Psoas muscle (tissue), 8 donors: Measurements from ENCODE around the gene PAF1. TPM values are rescaled to one million over a fixed set of nuclear protein-coding genes. Genes with fewer than 3 reads are reported as not detected.
A peak's percentile ranks its signal among the peaks of the same experiment; 100 is the strongest.

ENCODE experiments used
- ATAC-seq, 4 donors: fragments of 200-7000 bp; cut with Tn5 transposase; one replicate each; pipeline ENCODE4 v1.9.1; 2020; ENCODE audit warnings: moderate library complexity in 3 of 4, mild to moderate bottlenecking in 2 of 4
- DNase-seq, 2 donors: peaks; one replicate each; pipeline ENCODE4 v3.0.0-alpha.2; 2020
- H3K27ac ChIP-seq: fragments of 200-600 bp; one replicate; pipeline ENCODE4 v1.8.0; 2022
- H3K27me3 ChIP-seq, 3 donors: fragments of 200-600 bp in 1 of 3; one replicate each; pipeline versions ENCODE4 v1.6.1 to v1.8.0; 2013 to 2022; ENCODE audit warnings: low read length in 2 of 3, mild to moderate bottlenecking in 2 of 3, moderate library complexity in 1 of 3; ENCODE audit not compliant: insufficient read depth in 3 of 3
- H3K36me3 ChIP-seq, 2 donors: fragments of 200-600 bp in 1 of 2; one replicate each; pipeline versions ENCODE4 v1.6.1 to v1.8.0; 2013 to 2022; ENCODE audit warnings: low read depth in 1 of 2, mild to moderate bottlenecking in 1 of 2, moderate library complexity in 1 of 2; ENCODE audit not compliant: insufficient read depth in 1 of 2
- H3K4me1 ChIP-seq: fragments of 200-600 bp; one replicate; pipeline ENCODE4 v1.8.0; 2022
- H3K4me3 ChIP-seq: fragments of 200-600 bp; one replicate; pipeline ENCODE4 v1.8.0; 2022; ENCODE audit warnings: mild to moderate bottlenecking
- H3K9me3 ChIP-seq: fragments of 200-600 bp; one replicate; pipeline ENCODE4 v1.8.0; 2022
- CTCF ChIP-seq: fragments of 200-600 bp; IDR thresholded peaks from one replicate; pipeline ENCODE4 v1.8.0; 2022; ENCODE audit warnings: antibody characterized with exemption
- WGBS, 3 donors: extraction: QIAGEN DNeasy Blood & Tissue Kit; methylation state at CpG; one replicate each; pipeline versions ENCODE4 v1.1.6 to v1.1.7; 2013; 5-methylcytosine and 5-hydroxymethylcytosine counted together
- intact Hi-C, 2 donors: fragments of 100-400 bp; cut with DNase I; formaldehyde crosslinking; loops; one replicate each; pipeline versions ENCODE4 v1.11.0 to v1.14.2; 2022
- polyA plus RNA-seq, 3 donors: library from polyadenylated mRNA; stranded (reverse); fragments of 200-250 nt; gene quantifications; one replicate each; pipeline ENCODE4 v1.2.3, GENCODE V29; 2013
- total RNA-seq, 4 donors: library from RNA; stranded (reverse); fragmentation: NEBNext Ultra II Directional in 2 of 4; extraction: Animal tissue kit (Norgen Biotek cat#: 25700) in 2 of 4; gene quantifications; one replicate each; pipeline versions ENCODE4 v1.2.1 to v1.2.4, GENCODE V29; 2021 to 2023
- donor health status: healthy with polysubstance abuse.
- donor health status: DM: no; HTN: no; CAD: no; lungs with moderate emphysema.
- donor health status: Bipolar disorder and iron deficiency.
- donor health status: healthy.
- donor health status: DM: yes; HTN: yes; CAD: no.
- donor health status: DM: no; HTN: no; CAD: no.
- donor health status: DM: no; HTN: no; CAD: no.
- donor health status: DM: yes; HTN: yes; CAD: no.

PAF1 gene
- total and polyA plus RNA-seq, 7 donors: 33.7 to 58.0 (median 35.1) TPM

DNA sequence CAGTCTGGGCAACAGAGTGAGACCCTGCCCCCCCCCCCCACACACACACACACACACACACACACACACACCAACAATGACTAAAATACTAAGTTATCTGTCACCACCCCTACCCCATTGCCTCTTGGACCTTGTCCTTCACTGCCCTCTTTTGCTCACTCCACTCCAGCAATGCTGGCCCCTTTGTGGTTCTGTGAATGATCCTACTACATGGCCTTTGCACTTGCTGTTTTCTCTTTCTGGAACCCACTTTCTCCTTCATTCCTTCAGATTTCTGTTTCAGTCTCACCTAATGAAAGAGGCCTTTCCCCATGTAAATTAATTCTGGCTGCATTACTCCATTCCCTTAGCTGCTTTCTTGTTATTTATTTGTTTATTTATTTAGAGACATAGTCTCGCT lies 51.2 kb downstream of the PAF1 start:
- peaks cover 11% of the 10 kb centered on the region for H3K4me1 ChIP-seq
- no peak overlapping the region for H3K4me3 ChIP-seq
- H3K27ac ChIP-seq: no peak overlapping the region
- intact Hi-C loops: loop anchor here (5.0 to 10.0 kb wide), 6 partner anchors 53 to 195 kb away; partner anchors contain the start of genes EID2B (in 2 of the 2), MED29 (in 1 of the 2), PAF1 (in 1 of the 2) and PLEKHG2 (in 1 of the 2)
- TF ChIP-seq CTCF: no peak
- H3K36me3 ChIP-seq: no peaks in the 10 kb centered on the region
- ATAC-seq (no peak), DNase-seq (no peak)
- 96 to 100% (median 99%) methylated on average over 1 of the region's 1 CpG for WGBS, 3 donors
- no peaks in the 10 kb centered on the region for H3K9me3 ChIP-seq
- no peaks in the 10 kb centered on the region for H3K27me3 ChIP-seq

DNA sequence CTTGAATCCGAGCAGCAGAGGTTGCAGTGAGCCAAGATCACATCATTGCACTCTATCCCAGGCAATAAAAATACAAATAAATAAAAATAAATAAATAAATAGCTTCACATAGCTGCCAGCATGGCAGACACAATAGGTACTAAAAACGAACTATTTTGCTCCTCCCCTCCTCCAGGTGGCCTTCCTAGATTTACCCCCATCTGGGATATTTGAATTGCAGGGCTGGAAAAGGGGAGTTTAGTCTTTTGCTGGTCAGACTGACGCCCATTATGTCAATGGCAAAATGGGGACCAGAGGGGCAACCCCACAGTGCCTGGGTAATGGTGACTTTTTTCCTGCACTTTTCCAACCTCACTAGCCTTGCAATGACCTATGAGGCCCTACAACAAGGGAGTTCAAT lies 54.4 kb downstream of the PAF1 start:
- TF ChIP-seq CTCF: no peak
- H3K27me3 ChIP-seq: no peaks in the 10 kb centered on the region
- DNase-seq (no peak), ATAC-seq (no peak)
- H3K9me3 ChIP-seq: no peaks in the 10 kb centered on the region
- H3K27ac ChIP-seq: no peak overlapping the region
- WGBS, 3 donors: 63 to 66% (median 64%) methylated on average over 3 of the region's 3 CpGs
- peaks cover 4% of the 10 kb centered on the region for H3K4me1 ChIP-seq
- intact Hi-C loops: no loop called here
- peak overlapping the region; percentile 52 for H3K4me3 ChIP-seq
- no peaks in the 10 kb centered on the region for H3K36me3 ChIP-seq

Other genes with a start within 250 kb of the PAF1 start
- gene NCCRP1, start 194.1 kb downstream of the PAF1 start, total RNA-seq: under 1 TPM in 1 of 4 donors, not detected in 3; 0.13 TPM
- gene NCCRP1, start 194.1 kb downstream of the PAF1 start, polyA plus RNA-seq: under 1 TPM in 1 of 3 donors, not detected in 2; 0.13 TPM
- 1 to 10 TPM in 1 of 4 donors, not detected in 3; 1.3 TPM for gene SYCN, start 186.8 kb downstream of the PAF1 start, total RNA-seq
- gene SYCN, start 186.8 kb downstream of the PAF1 start, polyA plus RNA-seq: not detected
- not detected for gene IFNL3, start 146.1 kb downstream of the PAF1 start, total RNA-seq
- gene IFNL3, start 146.1 kb downstream of the PAF1 start, polyA plus RNA-seq: not detected
- not detected for gene IFNL4, start 142.2 kb downstream of the PAF1 start, total RNA-seq
- not detected for gene IFNL4, start 142.2 kb downstream of the PAF1 start, polyA plus RNA-seq
- not detected for gene IFNL2, start 122.7 kb downstream of the PAF1 start, total RNA-seq
- not detected for gene IFNL2, start 122.7 kb downstream of the PAF1 start, polyA plus RNA-seq
- gene IFNL1, start 94.7 kb downstream of the PAF1 start, total RNA-seq: not detected
- gene IFNL1, start 94.7 kb downstream of the PAF1 start, polyA plus RNA-seq: not detected
- under 1 TPM in 3 of 4 donors, not detected in 1; 0.07 to 0.24 (median 0.08) TPM for gene LRFN1, start 70.2 kb downstream of the PAF1 start, total RNA-seq
- under 1 TPM; 0.04 to 0.08 (median 0.08) TPM for gene LRFN1, start 70.2 kb downstream of the PAF1 start, polyA plus RNA-seq
- gene GMFG, start 55.1 kb downstream of the PAF1 start, total RNA-seq: 10 to 100 TPM in 2 of 4 donors, 1 to 10 TPM in 2; 7.6 to 13.0 (median 10.9) TPM
- 10 to 100 TPM in 2 of 3 donors, 1 to 10 TPM in 1; 6.3 to 15.9 (median 10.5) TPM for gene GMFG, start 55.1 kb downstream of the PAF1 start, polyA plus RNA-seq
- gene SAMD4B, start 48.7 kb downstream of the PAF1 start, total RNA-seq: 10 to 100 TPM; 34.7 to 66.4 (median 51.7) TPM
- 10 to 100 TPM; 42.0 to 97.5 (median 58.4) TPM for gene SAMD4B, start 48.7 kb downstream of the PAF1 start, polyA plus RNA-seq
- gene MED29, start 272 bp upstream of the PAF1 start, total RNA-seq: 10 to 100 TPM; 25.0 to 33.6 (median 30.2) TPM
- 10 to 100 TPM; 25.0 to 51.7 (median 26.9) TPM for gene MED29, start 272 bp upstream of the PAF1 start, polyA plus RNA-seq
- gene ZFP36, start 15.7 kb upstream of the PAF1 start, total RNA-seq: 100 to 1,000 TPM in 3 of 4 donors, 10 to 100 TPM in 1; 32.1 to 391 (median 184) TPM
- 100 to 1,000 TPM in 1 of 3 donors, 10 to 100 TPM in 2; 80.8 to 178 (median 83.3) TPM for gene ZFP36, start 15.7 kb upstream of the PAF1 start, polyA plus RNA-seq
- gene PLEKHG2, start 21.6 kb upstream of the PAF1 start, total RNA-seq: 1 to 10 TPM; 6.8 to 8.0 (median 7.4) TPM
- gene PLEKHG2, start 21.6 kb upstream of the PAF1 start, polyA plus RNA-seq: 1 to 10 TPM; 2.4 to 3.0 (median 2.7) TPM
- gene RPS16, start 44.8 kb upstream of the PAF1 start, total RNA-seq: 1,000 to 10,000 TPM; 1,186 to 1,958 (median 1,553) TPM
- 1,000 to 10,000 TPM; 2,324 to 3,255 (median 2,994) TPM for gene RPS16, start 44.8 kb upstream of the PAF1 start, polyA plus RNA-seq
- 10 to 100 TPM; 60.7 to 88.6 (median 80.2) TPM for gene SUPT5H, start 54.5 kb upstream of the PAF1 start, total RNA-seq
- gene SUPT5H, start 54.5 kb upstream of the PAF1 start, polyA plus RNA-seq: 10 to 100 TPM; 63.1 to 97.1 (median 88.0) TPM
- 100 to 1,000 TPM in 1 of 4 donors, 10 to 100 TPM in 3; 70.5 to 105 (median 75.7) TPM for gene TIMM50, start 89.7 kb upstream of the PAF1 start, total RNA-seq
- gene TIMM50, start 89.7 kb upstream of the PAF1 start, polyA plus RNA-seq: 100 to 1,000 TPM in 1 of 3 donors, 10 to 100 TPM in 2; 86.1 to 189 (median 95.0) TPM
- gene DLL3, start 107.8 kb upstream of the PAF1 start, total RNA-seq: under 1 TPM in 1 of 4 donors, not detected in 3; 0.14 TPM
- under 1 TPM in 1 of 3 donors, not detected in 2; 0.03 TPM for gene DLL3, start 107.8 kb upstream of the PAF1 start, polyA plus RNA-seq
- not detected for gene SELENOV, start 124.0 kb upstream of the PAF1 start, total RNA-seq
- gene SELENOV, start 124.0 kb upstream of the PAF1 start, polyA plus RNA-seq: not detected
- gene EID2B, start 141.7 kb upstream of the PAF1 start, total RNA-seq: 1 to 10 TPM in 3 of 4 donors, under 1 TPM in 1; 0.71 to 1.9 (median 1.7) TPM
- 1 to 10 TPM in 2 of 3 donors, under 1 TPM in 1; 0.83 to 9.0 (median 1.9) TPM for gene EID2B, start 141.7 kb upstream of the PAF1 start, polyA plus RNA-seq
- 10 to 100 TPM in 3 of 4 donors, 1 to 10 TPM in 1; 7.6 to 13.2 (median 10.8) TPM for gene EID2, start 149.1 kb upstream of the PAF1 start, total RNA-seq
- 10 to 100 TPM in 1 of 3 donors, 1 to 10 TPM in 2; 7.7 to 15.7 (median 9.3) TPM for gene EID2, start 149.1 kb upstream of the PAF1 start, polyA plus RNA-seq
- not detected for gene LGALS13, start 211.4 kb upstream of the PAF1 start, total RNA-seq
- gene LGALS13, start 211.4 kb upstream of the PAF1 start, polyA plus RNA-seq: not detected